Tibial nerve (tissue), 4 donors: Measurements from ENCODE around the gene GFPT1.

Experiments used
- CTCF ChIP-seq, 5 experiments: fragments of 200-600 bp in 3 of 5; fragments of 450-650 bp in 2 of 5; sonication (generic) in 3 of 5; IDR thresholded peaks; one replicate each; pipeline ENCODE4 v1.5.1; 2016 to 2019; ENCODE audit warnings: antibody characterized with exemption in 5 of 5, mild to moderate bottlenecking in 3 of 5, moderate library complexity in 2 of 5
- EP300 ChIP-seq, 2 donors: sonication (generic); formaldehyde crosslinking; IDR thresholded peaks; one replicate each; pipeline ENCODE4 v1.6.1; 2017; ENCODE audit warnings: antibody characterized with exemption in 2 of 2, mild to moderate bottlenecking in 1 of 2
- POLR2A ChIP-seq, 2 donors: fragments of 450-650 bp; IDR thresholded peaks; one replicate each; pipeline ENCODE4 v1.6.1; 2017; ENCODE audit warnings: antibody characterized with exemption in 2 of 2, mild to moderate bottlenecking in 2 of 2, moderate library complexity in 2 of 2

DNA sequence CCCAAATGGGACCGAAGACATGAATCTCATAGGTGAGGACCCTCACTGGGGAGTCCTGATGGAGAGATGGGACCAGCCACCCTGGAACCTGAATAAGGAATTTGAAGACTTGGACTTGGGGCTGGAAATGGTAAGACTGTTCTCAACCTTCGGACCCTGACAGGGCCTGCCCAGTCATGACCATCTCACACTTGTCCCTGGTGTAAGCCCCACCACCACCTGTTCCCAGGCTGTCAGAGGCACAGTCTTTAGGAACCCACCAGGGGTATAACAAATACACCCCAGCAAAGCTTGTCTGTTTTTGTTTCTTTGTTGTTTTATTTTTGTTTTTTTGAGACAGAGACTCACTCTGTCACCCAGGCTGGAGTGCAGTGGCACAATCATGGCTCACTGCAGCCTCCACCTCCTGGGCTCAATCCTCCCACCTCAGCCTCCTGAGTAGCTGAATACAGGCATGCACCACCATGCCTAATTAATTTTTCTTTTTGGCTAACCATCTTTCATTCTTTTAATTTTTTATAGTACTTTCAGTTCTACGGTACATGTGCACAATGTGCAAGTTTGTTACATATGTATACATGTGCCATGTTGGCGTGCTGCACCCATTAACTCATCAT is 106.1 kb downstream of the GFPT1 start:
- TF ChIP-seq CTCF (IDR thresholded peaks at IDR 0.05) = no peak
- TF ChIP-seq POLR2A (IDR thresholded peaks at IDR 0.05) = no peak
- TF ChIP-seq EP300 (IDR thresholded peaks at IDR 0.05) = no peak
